ENCODE measurements around the gene SHLD2. TPM values are rescaled to one million over a fixed set of nuclear protein-coding genes. Genes with fewer than 3 reads are reported as not detected.

The SHLD2 gene
- total RNA-seq, 2 experiments from 2014 or later, result 34.3 to 37.3 TPM

- no peak overlapping the region for H2AFZ ChIP-seq (ENCODE audit: low read length)
- H3K4me3 ChIP-seq (ENCODE audit: low read depth, low read length, poor library complexity, severe bottlenecking), result no peak overlapping the region
- CTCF ChIA-PET (ENCODE audit: unreplicated experiment), result no interaction called here
- H4K20me1 ChIP-seq (ENCODE audit: insufficient read depth, low read length), result no peaks in the 10 kb centered on the region
- no peak for TF ChIP-seq EZH2phosphoT487 (IDR thresholded peaks at IDR 0.05; ENCODE audit: borderline replicate concordance, low read depth, low read length)
- no peak for TF ChIP-seq CTCF (conservative IDR thresholded peaks at IDR 0.05; ENCODE audit: low read length)
- intact Hi-C loops (cut with micrococcal nuclease; ENCODE audit: unreplicated experiment), result no loop called here
- no peaks in the 10 kb centered on the region for H3K4me1 ChIP-seq (ENCODE audit: insufficient read depth, low read length, poor library complexity, severe bottlenecking)
- no peak overlapping the region for H3K27ac ChIP-seq (ENCODE audit: low read depth, low read length, poor library complexity, severe bottlenecking)
- H3K36me3 ChIP-seq (ENCODE audit: insufficient read depth, low read length), result peaks cover 94% of the 10 kb centered on the region
- H3K4me2 ChIP-seq (ENCODE audit: low read length), result no peak overlapping the region
- H3K9me2 ChIP-seq (ENCODE audit: insufficient read depth, low read length), result no peaks in the 10 kb centered on the region
- no peaks in the 10 kb centered on the region for H3K9me3 ChIP-seq (ENCODE audit: low read length)
- H3K79me2 ChIP-seq (ENCODE audit: insufficient read depth, low read depth, low read length), result no peaks in the 10 kb centered on the region
- POLR2A ChIA-PET, result interaction anchor here (0.6 kb wide), 1 partner anchor 11 kb away, joined by 5 read pairs; no protein-coding TSS in a partner anchor
- no peak for DNase-seq (ENCODE audit: low spot score)
- BruUV-seq (replicated peaks), result no TSS peak
These were observed 35.6 kb upstream of the SHLD2 start for GRCh38 chr10:87059401-87059800.

- H3K36me3 ChIP-seq (ENCODE audit: insufficient read depth, low read length), result peaks cover 93% of the 10 kb centered on the region
- H2AFZ ChIP-seq (ENCODE audit: low read length), result no peak overlapping the region
- TF ChIP-seq EZH2phosphoT487 (IDR thresholded peaks at IDR 0.05; ENCODE audit: borderline replicate concordance, low read depth, low read length) (no peak), CTCF (conservative IDR thresholded peaks at IDR 0.05; ENCODE audit: low read length) (no peak)
- H3K9me3 ChIP-seq (ENCODE audit: low read length), result no peaks in the 10 kb centered on the region
- no peak overlapping the region for H3K4me2 ChIP-seq (ENCODE audit: low read length)
- H3K79me2 ChIP-seq (ENCODE audit: insufficient read depth, low read depth, low read length), result no peaks in the 10 kb centered on the region
- H3K4me1 ChIP-seq (ENCODE audit: insufficient read depth, low read length, poor library complexity, severe bottlenecking), result no peaks in the 10 kb centered on the region
- ChIA-PET POLR2A (no interaction called here), CTCF (ENCODE audit: unreplicated experiment) (interaction anchor here (0.6 kb wide), 1 partner anchor 120 kb away, joined by 4 read pairs; no protein-coding TSS in a partner anchor)
- no TSS peak for BruUV-seq (replicated peaks)
- H3K27ac ChIP-seq (ENCODE audit: low read depth, low read length, poor library complexity, severe bottlenecking), result no peak overlapping the region
- no peak for DNase-seq (ENCODE audit: low spot score)
- intact Hi-C loops (cut with micrococcal nuclease; ENCODE audit: unreplicated experiment), result no loop called here
- no peaks in the 10 kb centered on the region for H4K20me1 ChIP-seq (ENCODE audit: insufficient read depth, low read length)
- H3K4me3 ChIP-seq (ENCODE audit: low read depth, low read length, poor library complexity, severe bottlenecking), result no peak overlapping the region
- H3K9me2 ChIP-seq (ENCODE audit: insufficient read depth, low read length), result no peaks in the 10 kb centered on the region
These were observed 34.6 kb upstream of the SHLD2 start for GRCh38 chr10:87060280-87060928.

GRCh38 chr10:87064651-87065050, 30.4 kb upstream of the SHLD2 start:
- intact Hi-C loops (cut with micrococcal nuclease; ENCODE audit: unreplicated experiment), result no loop called here
- Histone ChIP-seq H3K4me1 (ENCODE audit: insufficient read depth, low read length, poor library complexity, severe bottlenecking) (no peaks in the 10 kb centered on the region), H3K36me3 (ENCODE audit: insufficient read depth, low read length) (peaks cover 92% of the 10 kb centered on the region), H3K79me2 (ENCODE audit: insufficient read depth, low read depth, low read length) (no peaks in the 10 kb centered on the region), H3K9me2 (ENCODE audit: insufficient read depth, low read length) (no peaks in the 10 kb centered on the region), H3K9me3 (ENCODE audit: low read length) (no peaks in the 10 kb centered on the region), H4K20me1 (ENCODE audit: insufficient read depth, low read length) (no peaks in the 10 kb centered on the region), H3K4me2 (ENCODE audit: low read length) (no peak overlapping the region), H2AFZ (ENCODE audit: low read length) (no peak overlapping the region), H3K27ac (ENCODE audit: low read depth, low read length, poor library complexity, severe bottlenecking) (no peak overlapping the region), H3K4me3 (ENCODE audit: low read depth, low read length, poor library complexity, severe bottlenecking) (no peak overlapping the region)
- POLR2A ChIA-PET, result interaction anchor here (0.6 kb wide), 1 partner anchor 1530 kb away, joined by 3 read pairs; no protein-coding TSS in a partner anchor
- CTCF ChIA-PET (ENCODE audit: unreplicated experiment), result no interaction called here
- TF ChIP-seq EZH2phosphoT487 (IDR thresholded peaks at IDR 0.05; ENCODE audit: borderline replicate concordance, low read depth, low read length), result no peak
- no peak for TF ChIP-seq CTCF (conservative IDR thresholded peaks at IDR 0.05; ENCODE audit: low read length)
- DNase-seq (ENCODE audit: low spot score), result no peak
- BruUV-seq (replicated peaks), result no TSS peak

All from OCI-LY7 (cell line).